H1 (cell line): ENCODE measurements around the gene RAD9B. TPM values are rescaled to one million over a fixed set of nuclear protein-coding genes. Genes with fewer than 3 reads are reported as not detected.

Experiments
- CTCF ChIA-PET: fragments of 300-600 bp; sonication (Branson Sonifier 250); formaldehyde crosslinking; loops from one replicate; lab custom pipeline; 2021; ENCODE audit not compliant: partially characterized antibody; lab: Charles Lee
- POLR2A ChIA-PET: fragments of 300-600 bp; sonication (Branson Sonifier 250); formaldehyde crosslinking; loops from one replicate; lab custom pipeline; 2021; ENCODE audit warnings: inconsistent platforms; ENCODE audit not compliant: partially characterized antibody; lab: Charles Lee
- DNase-seq, 2 experiments: peaks; one replicate each; pipeline versions ENCODE4 v3.0.0 to v3.0.0-alpha.2; 2010 to 2022; ENCODE audit warnings: low spot score in 2 of 2, low read depth in 1 of 2, mixed read lengths in 1 of 2
- FAIRE-seq: peaks from 2 replicates; lab custom pipeline; 2011; peaks lifted over from hg19 to GRCh38; lab: Jason Lieb, UNC
- H2AFZ ChIP-seq: 2 replicates; pipeline ENCODE4 v1.8.1; 2012; ENCODE audit warnings: low read length, inconsistent platforms
- H2AK5ac ChIP-seq: 2 replicates; pipeline ENCODE4 v1.6.1; 2013; ENCODE audit warnings: low read depth, low read length
- H2BK120ac ChIP-seq: replicated peaks from 2 replicates; pipeline ENCODE3; 2013; ENCODE audit warnings: low read depth, low read length, inconsistent platforms
- H2BK12ac ChIP-seq: 2 replicates; pipeline ENCODE4 v1.6.1; 2013; ENCODE audit warnings: low read depth, low read length
- H2BK15ac ChIP-seq: 2 replicates; pipeline ENCODE4 v1.6.1; 2013; ENCODE audit warnings: low read length
- H2BK20ac ChIP-seq: 2 replicates; pipeline ENCODE4 v1.6.1; 2013; ENCODE audit warnings: low read length
- H2BK5ac ChIP-seq: 2 replicates; pipeline ENCODE4 v1.6.1; 2013; ENCODE audit warnings: low read depth, low read length
- H3K14ac ChIP-seq: 2 replicates; pipeline ENCODE4 v1.6.1; 2013; ENCODE audit warnings: inconsistent platforms; ENCODE audit not compliant: insufficient read length
- H3K18ac ChIP-seq: 2 replicates; pipeline ENCODE4 v1.6.1; 2013; ENCODE audit warnings: low read length; ENCODE audit errors: extremely low read depth
- H3K23ac ChIP-seq: 2 replicates; pipeline ENCODE4 v1.6.1; 2013; ENCODE audit warnings: inconsistent platforms; ENCODE audit not compliant: insufficient read length
- H3K23me2 ChIP-seq: 2 replicates; pipeline ENCODE4 v1.6.1; 2013; ENCODE audit warnings: low read depth, low read length
- H3K27ac ChIP-seq: 2 replicates; pipeline ENCODE4 v1.6.1; 2011; ENCODE audit warnings: low read depth, low read length, inconsistent platforms
- H3K27me3 ChIP-seq, 4 experiments: replicated peaks in 1 of 4; 1 replicate in 1 of 4; 2 replicates in 3 of 4; pipeline versions ENCODE4 v1.6.1 to v1.8.1; 2011 to 2013; ENCODE audit warnings: low read length in 3 of 4, mild to moderate bottlenecking in 3 of 4, inconsistent platforms in 2 of 4, mixed read lengths in 2 of 4, moderate library complexity in 1 of 4; ENCODE audit not compliant: control insufficient read depth in 3 of 4, insufficient read depth in 3 of 4; ENCODE audit errors: extremely low read depth in 1 of 4
- H3K36me3 ChIP-seq, 4 experiments: 2 replicates each; pipeline versions ENCODE4 v1.6.1 to v1.8.1; 2011 to 2013; ENCODE audit warnings: mild to moderate bottlenecking in 4 of 4, low read length in 3 of 4, moderate library complexity in 2 of 4, control low read depth in 1 of 4, inconsistent platforms in 1 of 4; ENCODE audit not compliant: insufficient read depth in 4 of 4, control insufficient read depth in 2 of 4
- H3K4ac ChIP-seq: replicated peaks from 2 replicates; pipeline ENCODE3; 2013; ENCODE audit warnings: low read length, low read depth, mixed read lengths, inconsistent platforms; ENCODE audit not compliant: insufficient read length
- H3K4me1 ChIP-seq, 4 experiments: replicated peaks in 1 of 4; 1 replicate in 1 of 4; 2 replicates in 3 of 4; pipeline versions ENCODE4 v1.6.1 to v1.8.1; 2011 to 2013; ENCODE audit warnings: low read length in 3 of 4, inconsistent platforms in 2 of 4, mixed read lengths in 1 of 4; ENCODE audit not compliant: insufficient read depth in 4 of 4, control insufficient read depth in 3 of 4
- H3K4me2 ChIP-seq, 2 experiments: 2 replicates each; pipeline versions ENCODE4 v1.6.1 to v1.8.1; 2011 to 2013; ENCODE audit warnings: low read depth in 2 of 2, low read length in 2 of 2, control low read depth in 1 of 2, inconsistent platforms in 1 of 2, mild to moderate bottlenecking in 1 of 2; ENCODE audit not compliant: insufficient read depth in 1 of 2
- H3K4me3 ChIP-seq, 4 experiments: fragments of 200-600, 300-600 bp in 1 of 4; sonication (generic), shearing (Covaris generic), sonication (Bioruptor Twin) in 1 of 4; 2 replicates each; pipeline versions ENCODE4 v1.5.1 to v1.8.1; 2011 to 2016; ENCODE audit warnings: low read length in 4 of 4, low read depth in 3 of 4, control low read depth in 2 of 4, inconsistent platforms in 2 of 4, mild to moderate bottlenecking in 2 of 4, mixed read lengths in 1 of 4, moderate library complexity in 1 of 4; ENCODE audit not compliant: insufficient read depth in 2 of 4; ENCODE audit errors: extremely low read depth in 1 of 4
- H3K56ac ChIP-seq: replicated peaks from 2 replicates; pipeline ENCODE3; 2013; ENCODE audit warnings: low read depth, mild to moderate bottlenecking, mixed read lengths, low read length, inconsistent platforms; ENCODE audit not compliant: insufficient read length
- H3K79me1 ChIP-seq: 2 replicates; pipeline ENCODE4 v1.6.1; 2013; ENCODE audit warnings: low read depth, low read length, control low read depth
- H3K79me2 ChIP-seq, 2 experiments: 2 replicates each; pipeline versions ENCODE4 v1.6.1 to v1.8.1; 2012 to 2013; ENCODE audit warnings: low read length in 2 of 2, mild to moderate bottlenecking in 2 of 2, inconsistent platforms in 1 of 2; ENCODE audit not compliant: insufficient read depth in 2 of 2, control insufficient read depth in 1 of 2
- H3K9ac ChIP-seq, 4 experiments: replicated peaks in 1 of 4; 1 replicate in 1 of 4; 2 replicates in 3 of 4; pipeline versions ENCODE4 v1.6.1 to v1.8.1; 2011 to 2013; ENCODE audit warnings: low read depth in 3 of 4, low read length in 3 of 4, control low read depth in 2 of 4, mild to moderate bottlenecking in 2 of 4, moderate library complexity in 2 of 4, inconsistent platforms in 1 of 4; ENCODE audit errors: extremely low read depth in 1 of 4
- H3K9me3 ChIP-seq, 2 experiments: 2 replicates each; pipeline versions ENCODE4 v1.6.1 to v1.8.1; 2012 to 2013; ENCODE audit warnings: mild to moderate bottlenecking in 2 of 2, moderate library complexity in 2 of 2, control low read depth in 1 of 2, inconsistent platforms in 1 of 2, low read depth in 1 of 2, low read length in 1 of 2, mixed read lengths in 1 of 2; ENCODE audit not compliant: insufficient read depth in 2 of 2
- H4K20me1 ChIP-seq, 2 experiments: replicated peaks in 1 of 2; 2 replicates each; pipeline versions ENCODE3 to v1.8.1; 2011 to 2013; ENCODE audit warnings: inconsistent platforms in 2 of 2, low read length in 2 of 2, mild to moderate bottlenecking in 1 of 2; ENCODE audit not compliant: insufficient read depth in 2 of 2, control insufficient read depth in 1 of 2
- H4K5ac ChIP-seq: 2 replicates; pipeline ENCODE4 v1.6.1; 2013; ENCODE audit warnings: low read length, low read depth, mixed read lengths, inconsistent platforms; ENCODE audit not compliant: insufficient read length
- H4K8ac ChIP-seq: 2 replicates; pipeline ENCODE4 v1.8.0; 2013; ENCODE audit warnings: mild to moderate bottlenecking, moderate library complexity, low read length, inconsistent platforms; ENCODE audit not compliant: insufficient read depth; ENCODE audit errors: extremely low read depth
- H4K91ac ChIP-seq: replicated peaks from 2 replicates; pipeline ENCODE3; 2013; ENCODE audit warnings: low read length, mixed read lengths, inconsistent platforms; ENCODE audit not compliant: insufficient read length
- BCL11A ChIP-seq, 2 experiments: IDR thresholded peaks; one replicate each; pipeline ENCODE4 v1.6.1; 2011; ENCODE audit warnings: low read depth in 2 of 2, low read length in 2 of 2, mild to moderate bottlenecking in 2 of 2
- CBX5 ChIP-seq: fragments of 300-800, 300-1000 bp; sonication (generic); IDR thresholded peaks from 2 replicates; pipeline ENCODE4 v1.7.1; 2016; ENCODE audit warnings: antibody characterized with exemption, low read length, low read depth
- CHD1 ChIP-seq: IDR thresholded peaks from 2 replicates; pipeline ENCODE4 v1.6.1; 2012; ENCODE audit warnings: low read depth, low read length, improper control_type of control experiment
- CHD2 ChIP-seq: IDR thresholded peaks from 2 replicates; pipeline ENCODE4 v1.6.1; 2012; ENCODE audit warnings: low read length, improper control_type of control experiment
- EGR1 ChIP-seq: IDR thresholded peaks from 2 replicates; pipeline ENCODE4 v1.6.1; 2011; ENCODE audit warnings: low read depth, low read length, borderline replicate concordance
- GTF2F1 ChIP-seq: IDR thresholded peaks from 2 replicates; pipeline ENCODE4 v1.6.1; 2012; ENCODE audit warnings: low read depth, low read length, improper control_type of control experiment, borderline replicate concordance
- NANOG ChIP-seq: IDR thresholded peaks from 2 replicates; pipeline ENCODE4 v1.6.1; 2011; ENCODE audit warnings: low read length, low read depth, mild to moderate bottlenecking, inconsistent platforms; ENCODE audit not compliant: insufficient read depth, poor library complexity, severe bottlenecking
- PHF8 ChIP-seq: fragments of 200-600 bp; sonication (generic); conservative IDR thresholded peaks from 2 replicates; pipeline ENCODE4 v1.7.1; 2012; ENCODE audit warnings: low read depth, mild to moderate bottlenecking, inconsistent platforms, low read length, moderate library complexity
- SAP30 ChIP-seq: fragments of 300-600 bp; sonication (generic); IDR thresholded peaks from 2 replicates; pipeline ENCODE4 v1.7.1; 2012; ENCODE audit warnings: low read length, moderate library complexity, mild to moderate bottlenecking, inconsistent platforms; ENCODE audit not compliant: insufficient read depth, insufficient replicate concordance
- WGBS, 2 experiments: shearing (Covaris generic) in 1 of 2; methylation state at CpG; one replicate each; pipeline versions ENCODE4 v1.1.6 to v1.1.7; 2013 to 2015; ENCODE audit warnings: low lambda C conversion rate in 2 of 2, mixed read lengths in 2 of 2, inconsistent platforms in 1 of 2, low coverage in 1 of 2, missing lambda C conversion rate in 1 of 2; ENCODE audit not compliant: insufficient replicate concordance in 2 of 2, insufficient coverage in 1 of 2, insufficient read length in 1 of 2; ENCODE audit errors: extremely low coverage in 1 of 2, missing lambda C conversion rate in 1 of 2; 5-methylcytosine and 5-hydroxymethylcytosine counted together
- polyA plus RNA-seq, 7 experiments: library from polyadenylated mRNA; depleted of rRNA in 3 of 7; stranded (reverse) in 5 of 7; unstranded in 2 of 7; fragments of >200 nt in 5 of 7; fragments of 200-250 nt in 2 of 7; gene quantifications; 1 replicate in 5 of 7; 2 replicates in 1 of 7; 4 replicates in 1 of 7; pipeline versions ENCODE4 v1.2.1 to v1.2.3, GENCODE V29; 2011 to 2013; ENCODE audit warnings: missing spikeins in 2 of 7, mixed read lengths in 2 of 7
- total RNA-seq: library from RNA; stranded (reverse); fragmentation: NEBNext Ultra II Directional; extraction: Animal tissue kit (Norgen Biotek cat#: 25700); gene quantifications from 2 replicates; pipeline ENCODE4 v1.2.1, GENCODE V29; 2021
- TF ChIP-seq, protein P1 (sequence below): IDR thresholded peaks from 2 replicates; pipeline ENCODE4 v1.6.1; 2012; ENCODE audit warnings: inconsistent platforms

The RAD9B gene
- total and polyA plus RNA-seq, 2 of the 8 experiments (the other 6 are each of a cell fraction or from before 2014, with no cell fraction given): 0.06 TPM; not detected in 1

DNA sequence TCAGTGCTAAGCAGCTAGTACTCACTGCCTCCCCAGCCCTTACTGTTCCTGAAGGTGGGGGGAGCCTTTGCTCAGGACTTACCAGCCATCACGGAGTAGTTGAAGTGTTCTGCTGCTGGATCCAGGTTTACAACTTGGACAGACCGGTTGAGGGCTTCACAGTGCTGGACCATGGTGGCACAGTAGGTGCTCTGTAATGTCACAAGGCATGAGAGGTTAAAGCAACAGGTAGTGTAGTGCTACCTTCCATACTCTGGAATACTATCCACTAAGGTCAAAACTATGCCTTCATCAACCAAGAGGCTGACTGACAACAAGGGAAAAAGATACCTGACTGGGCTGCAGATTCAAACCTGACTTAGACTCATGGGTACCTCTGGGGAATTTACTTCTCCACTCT is 37.1 kb upstream of the RAD9B start:
- CTCF ChIA-PET: interaction anchor here (8.1 kb wide), 1 partner anchor 13 kb away, joined by 67 read pairs; the partner anchor contains the start of gene ARPC3
- Histone ChIP-seq H3K4ac (no peak overlapping the region), H4K91ac (no peak overlapping the region)
- TF ChIP-seq BCL11A (IDR thresholded peaks at IDR 0.05; ENCODE audit: low read depth in 2 of 2, low read length in 2 of 2): no peak
- no peak for TF ChIP-seq CHD2
- TF ChIP-seq CHD1: no peak
- no peak for TF ChIP-seq GTF2F1
- TF ChIP-seq, protein P1, sequence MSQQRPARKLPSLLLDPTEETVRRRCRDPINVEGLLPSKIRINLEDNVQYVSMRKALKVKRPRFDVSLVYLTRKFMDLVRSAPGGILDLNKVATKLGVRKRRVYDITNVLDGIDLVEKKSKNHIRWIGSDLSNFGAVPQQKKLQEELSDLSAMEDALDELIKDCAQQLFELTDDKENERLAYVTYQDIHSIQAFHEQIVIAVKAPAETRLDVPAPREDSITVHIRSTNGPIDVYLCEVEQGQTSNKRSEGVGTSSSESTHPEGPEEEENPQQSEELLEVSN: no peak
- TF ChIP-seq PHF8: no peak
- no peak for TF ChIP-seq CBX5
- no peak for TF ChIP-seq SAP30
- no peak for TF ChIP-seq EGR1
- no peak for TF ChIP-seq NANOG
- TF ChIP-seq, all 59 proteins: peak for 0
- peaks cover 0 to 7% (median 1%) of the 10 kb centered on the region in 4 experiments; a peak in 3 of 7 replicates for H3K4me1 ChIP-seq
- no peak overlapping the region for H2BK5ac ChIP-seq
- no peak overlapping the region for H3K9ac ChIP-seq
- DNase-seq (no peak), FAIRE-seq (no peak)
- POLR2A ChIA-PET: interaction anchor here (0.6 kb wide), 1 partner anchor 136 kb away, joined by 3 read pairs; no protein-coding TSS in a partner anchor
- H3K14ac ChIP-seq: no peak overlapping the region
- no peak overlapping the region for H2AK5ac ChIP-seq
- H4K8ac ChIP-seq: no peak overlapping the region
- H2AFZ ChIP-seq: no peak overlapping the region
- peaks cover 0 to 33% of the 10 kb centered on the region in 2 experiments; a peak in 3 of 4 replicates for H3K79me2 ChIP-seq
- 89% methylated on average over 2 of the region's 2 CpGs; no CpG with 5 or more reads in 1 of the 2 experiments for WGBS, 2 experiments
- H3K18ac ChIP-seq: no peak overlapping the region
- H3K23ac ChIP-seq: no peak overlapping the region
- H3K36me3 ChIP-seq: peaks cover 5 to 16% (median 14%) of the 10 kb centered on the region in 4 experiments
- H4K5ac ChIP-seq: no peak overlapping the region
- peaks cover 0 to 2% of the 10 kb centered on the region in 2 experiments for H4K20me1 ChIP-seq
- H3K79me1 ChIP-seq: peaks cover 4% of the 10 kb centered on the region; the same call in 1 of the 2 replicates
- H3K27me3 ChIP-seq: no peaks in the 10 kb centered on the region
- H2BK15ac ChIP-seq: no peak overlapping the region
- no peak overlapping the region for H2BK12ac ChIP-seq
- no peak overlapping the region for H2BK120ac ChIP-seq
- no peak overlapping the region for H3K4me3 ChIP-seq
- no peaks in the 10 kb centered on the region for H3K9me3 ChIP-seq
- H3K27ac ChIP-seq: no peak overlapping the region
- H2BK20ac ChIP-seq: no peak overlapping the region
- H3K4me2 ChIP-seq: no peak overlapping the region
- H3K56ac ChIP-seq: no peak overlapping the region
- H3K23me2 ChIP-seq: peaks cover 4% of the 10 kb centered on the region
